NCI-H2081 treated with DMSO at 0.1 percent for 48 hours (cell line): ENCODE measurements around the gene CUX1.
"Not testable (repeated sequence)": the region's sequence is repeated elsewhere in the genome, so short reads cannot be mapped to it uniquely, and the experiment has no call there.

Source experiments
- DNase-seq: peaks from one replicate; lab custom pipeline; 2025; lab: John Stamatoyannopoulos, UW

The CUX1 gene

GRCh38 chr7:101826081-101826835 lies 8.8 kb downstream of the CUX1 start:
- DNase-seq = no peak

GRCh38 chr7:101828301-101829020 lies 11.0 kb downstream of the CUX1 start:
- DNase-seq = no peak

- DNase-seq = no peak
Measured at GRCh38 chr7:101829374-101829773, 11.9 kb downstream of the CUX1 start.

- DNase-seq = no peak
Measured at GRCh38 chr7:101829821-101830220, 12.4 kb downstream of the CUX1 start.

- DNase-seq = not testable (repeated sequence)
Measured at GRCh38 chr7:101831396-101831795, 14.0 kb downstream of the CUX1 start.

GRCh38 chr7:101832205-101832631 lies 14.8 kb downstream of the CUX1 start:
- DNase-seq = no peak

GRCh38 chr7:101832685-101833375 lies 15.4 kb downstream of the CUX1 start:
- no peak for DNase-seq

GRCh38 chr7:101833799-101834198 lies 16.4 kb downstream of the CUX1 start:
- no peak for DNase-seq

- DNase-seq = no peak
Measured at GRCh38 chr7:101835136-101835535, 17.7 kb downstream of the CUX1 start.

- DNase-seq = not testable (repeated sequence)
Measured at GRCh38 chr7:101837433-101837832, 20.0 kb downstream of the CUX1 start.

- DNase-seq = no peak
Measured at GRCh38 chr7:101838837-101839483, 21.5 kb downstream of the CUX1 start.

GRCh38 chr7:101841328-101841727 lies 23.9 kb downstream of the CUX1 start:
- DNase-seq = no peak

GRCh38 chr7:101843293-101844271 lies 26.2 kb downstream of the CUX1 start:
- DNase-seq = no peak

- DNase-seq = no peak
Measured at GRCh38 chr7:101845974-101846373, 28.5 kb downstream of the CUX1 start.

GRCh38 chr7:101846800-101847538 lies 29.5 kb downstream of the CUX1 start:
- DNase-seq = no peak

GRCh38 chr7:101848208-101848951 lies 31.0 kb downstream of the CUX1 start:
- DNase-seq = no peak

GRCh38 chr7:101849314-101849713 lies 31.9 kb downstream of the CUX1 start:
- DNase-seq = not testable (repeated sequence)

GRCh38 chr7:101852364-101852763 lies 34.9 kb downstream of the CUX1 start:
- DNase-seq = not testable (repeated sequence)

GRCh38 chr7:101853684-101854083 lies 36.3 kb downstream of the CUX1 start:
- no peak for DNase-seq
